Measurements from ENCODE around the gene TULP1.
"Not testable (repeated sequence)": the region's sequence is repeated elsewhere in the genome, so short reads cannot be mapped to it uniquely, and the experiment has no call there.

The TULP1 gene

DNA sequence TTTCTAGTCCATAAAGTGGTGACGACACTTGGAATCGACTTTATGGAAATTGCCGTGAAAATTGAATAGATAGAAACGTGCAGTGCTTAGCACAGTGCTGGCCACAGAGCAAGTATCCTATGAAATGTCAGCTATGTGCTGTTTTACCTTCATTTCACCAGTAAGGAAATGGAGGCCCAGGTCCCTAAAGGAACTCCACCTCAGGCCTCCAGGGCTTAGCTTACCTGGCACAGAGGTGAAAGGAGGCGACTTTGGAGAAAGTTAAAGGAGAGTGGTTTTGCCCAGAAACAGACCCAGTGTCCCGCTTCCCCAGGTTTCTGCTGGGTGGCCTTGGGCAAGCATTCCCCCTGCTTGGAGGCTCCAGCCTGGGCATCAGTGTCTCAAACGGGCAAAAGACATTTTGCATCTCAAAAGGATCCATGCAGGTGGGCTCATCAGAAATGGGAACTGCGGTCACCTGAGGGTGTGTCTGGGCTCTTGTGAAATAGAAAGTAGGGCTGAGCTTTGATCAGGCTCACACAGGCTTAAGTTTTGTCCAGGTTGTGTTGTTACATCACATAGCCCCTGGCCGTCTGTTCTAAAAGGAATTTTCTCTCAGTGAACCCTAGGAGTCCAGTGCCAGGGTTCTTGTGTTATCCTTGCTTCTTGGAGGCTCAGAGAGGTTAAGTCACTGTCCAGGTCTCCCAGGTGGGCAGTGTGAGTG, 6.8 kb upstream of the TULP1 start:
- DNase-seq: no peak

DNA sequence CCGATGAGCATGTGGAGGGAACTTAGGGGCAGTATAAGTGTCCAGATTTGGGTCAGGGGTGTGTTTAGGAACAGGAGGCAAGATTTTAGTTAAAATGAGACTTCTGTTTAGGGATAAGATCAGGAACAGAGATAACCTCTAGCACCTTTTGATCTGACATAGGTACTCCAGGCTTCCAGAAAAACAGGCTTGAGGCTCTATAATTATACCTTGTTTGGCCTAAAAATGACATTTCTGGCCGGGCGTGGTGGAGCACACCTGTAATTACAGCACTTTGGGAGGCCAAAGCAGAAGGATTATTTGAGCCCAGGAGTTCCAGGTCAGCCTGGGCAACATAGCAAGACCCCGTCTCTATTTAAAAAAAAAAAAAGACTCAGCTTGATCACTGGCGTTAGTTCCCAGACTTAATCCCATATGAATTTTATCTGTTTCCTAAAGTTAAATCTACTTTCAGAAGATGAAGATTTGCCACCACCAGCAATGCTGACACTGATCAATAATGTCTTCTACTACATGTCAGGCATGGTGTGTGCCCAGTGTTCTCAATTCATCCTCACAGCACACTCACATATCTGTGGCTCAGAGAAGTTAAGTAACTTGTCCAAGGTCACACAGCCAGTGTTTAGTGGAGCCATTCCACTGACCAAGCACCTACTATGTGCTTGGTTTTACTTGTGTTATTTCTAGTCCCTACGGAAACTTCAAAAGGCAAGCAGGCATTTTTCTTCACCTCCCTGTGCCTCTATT, 6.0 kb upstream of the TULP1 start:
- no peak for DNase-seq

DNA sequence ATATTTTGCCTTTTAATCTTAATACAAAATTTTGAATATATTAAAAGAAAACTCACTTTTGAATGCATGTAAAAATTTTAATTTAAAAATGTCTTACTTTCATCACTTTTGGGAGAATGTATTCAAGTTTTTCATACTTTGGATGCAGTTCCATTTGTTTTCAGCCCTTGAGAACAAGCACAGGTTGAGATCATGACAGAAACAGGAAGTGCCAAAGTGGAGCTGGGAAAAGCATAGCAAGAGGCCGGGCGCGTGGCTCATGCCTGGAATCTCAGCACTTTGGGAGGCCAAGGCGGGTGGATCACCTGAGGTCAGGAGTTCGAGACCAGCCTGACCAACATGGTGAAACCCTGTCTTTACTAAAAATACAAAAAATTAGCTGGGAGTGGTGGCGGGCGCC, 5.3 kb upstream of the TULP1 start:
- DNase-seq: not testable (repeated sequence)

DNA sequence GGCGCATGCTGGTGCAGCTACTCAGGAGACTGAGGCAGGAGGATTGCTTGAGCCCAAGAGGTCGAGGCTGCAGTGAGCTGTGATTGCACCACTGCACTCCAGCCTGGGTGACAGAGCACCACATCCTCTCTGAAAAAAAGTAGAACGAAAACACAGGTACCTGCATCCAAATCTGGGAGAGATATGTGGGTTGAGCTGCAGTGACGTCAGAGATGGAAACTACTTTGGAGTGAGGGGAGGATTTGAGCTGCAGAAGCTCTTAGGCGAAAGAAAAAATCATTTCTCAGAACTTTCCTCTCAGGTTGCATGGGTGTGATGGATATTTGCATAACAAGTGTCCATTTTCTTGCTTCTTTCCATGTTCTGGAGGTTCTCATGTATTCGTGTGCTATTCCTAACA, 4.0 kb upstream of the TULP1 start:
- no peak for DNase-seq

DNA sequence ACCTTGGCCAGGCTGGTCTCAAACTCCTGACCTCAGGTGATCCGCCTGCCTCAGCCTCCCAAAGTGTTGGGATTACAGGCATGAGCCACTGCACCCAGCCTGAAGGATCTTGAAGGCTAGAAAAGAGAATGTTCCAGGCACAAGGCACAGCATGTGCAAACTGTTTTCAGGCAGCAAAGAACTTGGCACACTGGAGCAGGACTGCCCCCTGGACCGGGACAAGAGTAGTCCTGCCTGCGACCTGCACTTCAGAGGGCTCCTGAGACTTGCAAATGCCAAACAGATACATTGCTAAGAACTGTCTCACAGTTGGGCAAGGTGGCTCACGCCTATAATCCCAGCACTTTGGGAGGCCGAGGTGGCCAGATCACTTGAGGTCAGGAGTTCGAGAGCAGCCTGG, 3.2 kb upstream of the TULP1 start:
- DNase-seq: not testable (repeated sequence)

DNA sequence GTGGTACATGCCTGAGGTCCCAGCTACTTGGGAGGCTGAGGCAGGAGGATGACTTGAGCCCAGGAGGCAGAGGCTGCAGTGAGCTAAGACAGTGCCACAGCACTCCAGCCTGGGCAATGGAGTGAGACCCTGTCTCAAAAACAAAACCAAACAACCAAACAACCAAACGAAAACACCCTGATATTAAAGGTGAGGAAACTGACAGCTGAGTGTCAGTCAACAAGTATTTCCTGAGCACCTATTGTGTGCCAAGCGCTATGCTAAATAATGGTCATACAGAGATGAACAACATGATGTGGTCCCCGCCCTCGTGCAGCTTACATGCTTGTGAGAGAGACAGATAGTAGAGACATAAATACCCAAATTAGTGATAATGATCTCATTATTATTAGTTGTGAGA, 1.9 kb upstream of the TULP1 start:
- no peak for DNase-seq

DNA sequence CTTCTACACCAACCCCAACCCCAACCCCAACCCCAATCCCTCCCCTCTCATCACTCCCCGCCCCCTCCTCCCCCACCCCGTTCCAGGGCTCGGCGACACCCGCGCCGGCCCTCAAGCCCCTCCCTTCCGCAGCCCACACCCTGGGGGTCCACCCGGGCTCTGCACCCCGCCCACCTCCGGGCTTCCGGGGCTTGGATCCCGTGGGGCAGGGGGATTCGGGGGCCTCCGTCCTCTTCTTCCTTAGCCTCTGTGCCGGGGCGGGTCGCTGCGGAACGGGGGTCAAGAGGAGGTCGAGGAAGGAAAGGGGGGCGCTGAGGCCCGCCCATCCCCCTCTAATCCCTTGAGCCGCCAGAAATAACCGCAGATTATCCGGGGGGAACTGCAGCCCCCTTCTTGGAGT, 690 bp downstream of the TULP1 start:
- no peak for DNase-seq

DNA sequence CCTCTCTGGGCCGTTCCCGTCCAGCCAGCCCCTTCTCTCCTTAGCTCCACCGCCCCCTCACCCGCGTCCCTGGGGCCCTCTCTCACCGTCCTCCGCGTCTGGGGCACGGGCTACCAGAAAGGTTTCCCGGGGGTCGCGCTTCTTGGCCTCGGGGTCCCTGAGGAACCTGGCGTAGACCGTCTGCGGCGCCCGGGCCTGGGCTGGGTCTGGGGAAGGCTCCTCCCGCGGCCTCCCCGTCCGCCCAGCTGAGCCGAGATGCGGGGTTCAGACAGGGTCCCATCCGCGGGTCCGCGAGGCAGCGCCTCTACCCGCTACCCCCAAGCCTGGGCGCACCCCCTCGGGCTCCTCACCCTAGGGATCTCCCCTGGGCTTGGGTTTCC, 1.1 kb downstream of the TULP1 start:
- no peak for DNase-seq

DNA sequence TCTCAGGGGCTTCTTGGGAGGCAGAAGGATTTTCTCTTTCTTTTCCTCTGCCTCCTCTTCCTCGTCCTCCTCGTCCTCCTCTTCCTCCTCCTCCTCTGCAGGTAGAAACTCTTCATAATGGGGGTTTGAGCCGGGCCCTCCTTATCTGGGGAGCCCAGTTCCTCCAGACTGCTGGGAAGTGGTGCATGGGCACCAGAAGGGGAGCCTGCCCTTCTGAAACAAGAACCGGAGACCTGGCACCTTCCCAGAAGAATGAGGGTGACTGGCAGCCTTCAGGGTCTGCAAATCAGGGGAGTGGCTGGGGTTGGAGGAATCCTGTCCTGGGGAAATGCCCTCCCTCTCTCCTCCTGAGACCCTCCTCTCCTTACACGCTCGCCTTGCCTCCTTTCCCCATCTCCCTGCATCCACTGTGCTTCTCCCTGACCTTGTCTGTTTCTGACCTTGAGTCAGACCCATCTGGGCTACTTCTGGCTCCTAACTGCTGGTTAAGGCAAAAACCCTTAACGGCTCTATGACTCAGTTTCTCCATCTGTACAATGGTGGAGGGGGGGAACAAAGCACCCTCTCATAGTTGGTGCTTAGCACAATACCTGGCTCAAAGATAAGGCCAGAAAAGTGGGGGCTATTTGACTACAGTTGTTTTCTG, 1.7 kb downstream of the TULP1 start:
- DNase-seq: no peak

DNA sequence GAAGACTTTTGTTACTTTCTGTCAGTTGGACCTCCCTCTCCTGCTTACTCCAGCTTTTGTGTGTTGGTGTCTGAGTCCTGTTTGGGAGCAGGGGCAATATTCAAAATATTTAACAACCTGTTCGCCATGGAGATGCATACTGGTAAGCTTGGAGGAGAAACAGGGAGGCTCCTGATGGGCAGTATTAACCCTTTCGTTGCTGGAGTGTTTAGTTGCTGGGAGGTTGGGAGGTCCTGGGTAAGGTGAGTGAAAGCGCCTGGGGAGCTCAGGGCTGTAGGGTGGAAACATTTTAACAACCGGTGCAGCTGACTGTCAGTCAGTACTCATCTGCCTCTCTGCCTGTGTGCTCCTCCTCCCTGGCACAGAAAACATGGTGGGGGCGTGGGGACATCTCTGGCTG, 4.2 kb downstream of the TULP1 start:
- DNase-seq: no peak

DNA sequence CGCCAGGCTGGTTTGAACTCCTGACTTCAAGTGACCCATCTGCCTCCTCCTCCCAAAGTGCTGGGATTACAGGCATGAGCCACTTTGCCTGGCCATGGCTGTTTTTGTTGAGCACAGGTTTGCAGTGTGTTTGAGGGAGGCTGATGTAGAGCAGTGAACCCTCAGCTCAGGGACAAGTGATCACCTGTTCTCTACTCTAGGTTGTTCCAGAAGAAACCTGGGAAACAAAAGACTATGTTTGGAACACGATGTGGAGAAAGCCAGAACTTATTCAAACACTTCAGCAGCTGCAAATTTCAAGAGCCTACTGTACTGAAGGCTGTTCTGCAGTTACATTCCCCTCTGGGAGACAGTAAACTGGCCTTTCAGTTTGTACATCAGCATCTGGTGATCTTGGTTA, 4.7 kb downstream of the TULP1 start:
- no peak for DNase-seq

DNA sequence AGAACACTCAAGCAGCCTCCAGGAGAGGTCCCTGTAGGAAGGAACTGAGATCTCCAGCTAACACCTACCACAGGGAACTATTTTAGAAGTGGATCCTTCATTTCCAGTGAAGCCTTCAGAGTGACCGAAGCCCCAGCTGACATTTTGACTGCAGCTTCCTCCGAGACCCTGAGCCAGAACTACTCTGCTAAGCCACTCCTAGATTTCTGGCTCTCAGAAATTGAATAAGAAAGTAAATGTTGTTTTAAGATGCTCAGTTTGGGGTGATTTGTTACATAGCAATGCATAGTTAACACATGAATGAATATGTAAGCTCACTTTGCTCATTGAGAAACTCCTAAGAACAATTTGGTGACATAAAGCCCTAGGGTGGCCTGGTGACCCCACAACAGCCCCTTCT, 5.5 kb downstream of the TULP1 start:
- no peak for DNase-seq

DNA sequence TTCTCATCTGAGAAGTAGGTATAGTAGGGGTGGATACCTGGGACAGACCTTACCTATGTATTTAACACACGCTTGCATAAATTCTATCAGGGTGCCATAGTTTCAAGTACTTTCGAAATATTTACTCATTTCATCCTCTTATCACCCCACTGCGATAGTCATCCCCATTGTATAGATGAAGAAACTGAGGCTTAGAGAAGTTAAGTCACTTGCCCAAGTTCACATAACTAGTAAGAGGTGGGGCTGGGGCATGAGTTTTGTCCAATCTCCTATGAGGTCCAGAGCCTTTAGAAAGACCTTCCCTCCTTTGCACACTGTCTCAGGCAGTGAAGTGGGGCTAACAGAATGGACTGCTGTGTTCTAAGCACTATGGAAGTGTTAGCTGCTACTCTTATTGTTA, 6.2 kb downstream of the TULP1 start:
- DNase-seq: no peak

DNA sequence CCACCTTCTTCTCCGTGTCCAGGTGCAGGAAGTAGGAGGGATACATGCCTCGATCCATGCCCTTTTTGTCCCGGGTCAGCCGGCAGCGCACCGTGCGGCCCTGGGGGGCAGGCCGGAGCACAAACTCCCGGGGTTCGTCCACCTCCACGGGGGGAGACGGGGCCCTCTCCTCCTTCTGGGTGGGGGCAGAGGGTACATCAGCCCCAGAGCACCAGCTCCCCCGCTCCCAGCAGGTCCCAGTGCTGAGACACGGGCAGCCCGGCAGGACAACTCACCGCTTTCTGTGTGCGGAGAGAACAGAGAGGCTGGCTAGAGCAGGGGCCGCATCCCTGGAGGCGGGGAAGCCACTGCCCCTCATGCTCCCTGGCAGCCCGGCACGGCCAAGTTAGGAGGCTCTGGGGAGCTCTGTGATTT, 6.7 kb downstream of the TULP1 start:
- DNase-seq: no peak

DNA sequence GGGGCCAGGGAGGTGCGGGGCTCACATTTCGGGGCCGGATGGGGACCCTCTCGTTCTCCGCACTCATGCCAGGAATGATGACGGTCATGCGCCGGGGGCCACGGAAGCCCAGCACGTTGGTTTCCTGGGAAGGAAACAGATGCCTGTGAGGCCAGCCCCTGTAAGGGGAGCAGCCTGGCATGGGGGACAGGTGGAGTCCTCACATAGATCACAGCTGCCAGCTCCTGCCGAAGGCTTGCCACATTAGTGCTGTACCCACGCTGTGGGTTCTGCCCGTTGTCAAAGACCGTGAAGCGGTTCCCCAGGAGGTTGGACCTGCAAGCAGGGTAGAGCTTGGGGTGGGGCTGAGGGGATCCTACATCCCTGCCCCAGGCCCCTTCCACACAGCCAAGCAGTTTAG, 9.2 kb downstream of the TULP1 start:
- no peak for DNase-seq

DNA sequence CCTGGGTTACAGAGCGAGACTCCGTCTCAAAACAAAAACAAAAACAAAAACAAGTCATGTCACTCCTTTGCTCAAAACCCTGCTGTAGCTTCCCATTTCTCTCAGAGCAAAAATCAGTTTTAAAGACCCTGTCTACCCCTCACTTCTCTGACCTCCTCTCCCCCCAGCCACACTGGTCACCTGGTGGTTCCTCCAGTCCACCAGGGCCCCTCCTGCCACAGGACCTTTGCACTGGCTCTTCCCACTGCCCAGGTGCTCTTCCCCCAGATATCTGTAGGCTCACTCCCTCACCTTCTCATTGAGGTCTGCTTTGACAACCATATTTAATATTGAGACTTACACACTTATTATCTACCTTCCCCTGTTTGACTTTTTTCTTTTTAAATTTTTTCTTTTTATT, 10.9 kb downstream of the TULP1 start:
- DNase-seq: no peak

DNA sequence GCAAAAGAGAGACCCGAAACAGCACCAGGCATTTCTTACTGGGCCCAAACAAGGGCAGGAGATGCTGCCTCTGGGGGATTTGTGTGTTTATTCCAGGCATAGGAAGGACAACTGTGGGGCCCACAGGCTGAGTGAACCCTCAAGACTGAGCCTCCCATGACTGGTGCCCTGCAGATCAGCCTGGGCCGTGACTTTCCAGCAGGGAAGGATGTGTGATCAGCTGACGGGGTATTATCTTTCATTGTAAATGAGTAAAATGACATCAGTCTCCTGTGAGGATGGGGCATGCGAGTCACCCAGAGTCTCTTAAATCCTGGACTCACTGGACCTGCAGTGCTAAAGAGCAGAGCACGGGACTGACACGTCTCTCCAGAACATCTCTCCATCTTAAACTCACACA, 11.9 kb downstream of the TULP1 start:
- no peak for DNase-seq

DNA sequence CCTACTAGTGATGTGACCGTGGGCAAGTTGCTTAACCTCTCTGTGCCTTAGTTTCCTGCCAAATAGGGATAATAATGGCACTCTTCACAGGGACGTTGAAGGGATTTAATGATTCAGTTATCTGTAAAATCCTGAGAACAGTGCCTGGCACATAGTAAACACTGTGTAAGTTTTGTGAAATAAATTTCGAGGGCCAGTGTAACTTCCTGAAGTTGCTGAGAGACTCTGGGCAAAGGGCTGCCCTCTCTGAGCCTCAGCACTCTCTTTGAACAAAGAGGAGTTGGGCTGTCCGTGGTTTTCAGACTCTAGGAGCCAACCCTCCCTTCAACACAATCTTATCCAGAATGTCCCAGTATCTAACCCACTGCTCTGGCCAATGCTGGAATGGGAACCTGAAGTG, 13.3 kb downstream of the TULP1 start:
- no peak for DNase-seq

DNA sequence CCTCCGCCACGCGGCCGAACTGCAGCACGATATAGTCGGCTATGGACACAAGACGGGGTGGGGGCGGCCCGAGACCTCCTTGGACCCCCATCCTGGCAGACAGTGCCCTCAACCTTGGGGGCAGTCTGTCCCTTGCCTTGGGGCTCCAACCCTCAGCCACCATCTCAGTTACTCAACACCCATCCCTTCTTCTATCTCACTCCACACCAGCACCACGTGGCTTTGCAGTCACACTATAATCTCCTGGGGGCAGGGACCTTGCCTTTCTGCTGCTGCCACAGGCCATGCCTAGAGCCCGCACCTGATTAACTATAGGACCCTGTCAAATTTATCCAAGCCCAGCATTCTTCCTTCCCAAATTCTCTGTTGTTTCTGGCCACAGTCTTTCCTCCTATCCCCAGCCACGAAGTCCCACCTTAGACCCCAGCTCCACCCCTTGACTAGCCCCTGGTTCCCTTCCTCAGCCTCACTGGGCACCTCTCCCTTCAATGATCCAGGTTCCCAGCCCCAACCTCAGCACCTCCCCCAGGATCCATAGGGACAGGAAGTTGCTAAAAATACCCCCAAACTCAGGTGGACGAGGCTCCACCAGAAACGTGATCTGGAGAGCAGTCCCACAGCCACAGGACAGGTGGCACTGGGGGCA, 14.2 kb downstream of the TULP1 start:
- no peak for DNase-seq

DNA sequence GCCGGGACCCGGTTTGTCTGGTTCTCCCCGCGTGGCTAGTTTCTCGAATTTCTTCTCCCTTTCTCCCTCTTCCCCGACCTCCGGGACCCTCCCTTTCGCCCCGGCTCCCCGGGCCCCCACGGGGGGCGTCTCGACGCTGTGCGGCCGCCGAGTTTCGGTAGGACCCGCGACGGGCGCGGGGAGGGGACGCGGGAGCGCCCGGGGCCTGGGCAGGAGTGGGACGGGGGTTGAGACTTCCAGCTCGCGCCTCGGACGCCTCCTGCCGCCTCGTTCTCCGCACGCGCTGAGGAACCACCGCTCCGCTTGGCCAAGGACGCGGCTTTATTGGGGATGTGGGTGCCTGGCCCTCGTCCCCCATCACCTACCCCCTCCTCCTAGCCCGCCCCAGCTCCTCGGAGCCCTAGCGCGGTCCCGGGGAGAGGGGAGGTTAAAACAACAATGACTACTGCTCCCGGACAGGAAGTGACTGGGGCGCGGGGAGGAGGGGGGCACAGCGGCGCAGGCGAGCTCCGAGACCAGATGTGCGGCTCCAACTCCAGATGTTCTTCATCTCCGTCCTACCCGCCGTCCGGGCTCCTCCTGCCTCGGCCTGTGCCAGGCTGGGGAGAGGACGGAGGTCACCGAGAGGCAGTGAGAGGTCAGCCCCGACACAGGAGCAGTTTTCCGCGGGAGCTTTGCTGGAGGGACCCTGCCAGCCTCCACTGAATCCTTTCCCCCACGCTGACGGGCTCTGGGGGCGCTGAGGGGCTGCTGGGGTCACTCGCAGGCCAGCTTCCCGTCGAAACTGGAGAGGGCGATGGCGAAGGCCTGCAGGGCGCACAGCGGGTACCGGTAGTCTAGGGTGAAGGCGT, 14.9 kb downstream of the TULP1 start:
- no peak for DNase-seq

DNA sequence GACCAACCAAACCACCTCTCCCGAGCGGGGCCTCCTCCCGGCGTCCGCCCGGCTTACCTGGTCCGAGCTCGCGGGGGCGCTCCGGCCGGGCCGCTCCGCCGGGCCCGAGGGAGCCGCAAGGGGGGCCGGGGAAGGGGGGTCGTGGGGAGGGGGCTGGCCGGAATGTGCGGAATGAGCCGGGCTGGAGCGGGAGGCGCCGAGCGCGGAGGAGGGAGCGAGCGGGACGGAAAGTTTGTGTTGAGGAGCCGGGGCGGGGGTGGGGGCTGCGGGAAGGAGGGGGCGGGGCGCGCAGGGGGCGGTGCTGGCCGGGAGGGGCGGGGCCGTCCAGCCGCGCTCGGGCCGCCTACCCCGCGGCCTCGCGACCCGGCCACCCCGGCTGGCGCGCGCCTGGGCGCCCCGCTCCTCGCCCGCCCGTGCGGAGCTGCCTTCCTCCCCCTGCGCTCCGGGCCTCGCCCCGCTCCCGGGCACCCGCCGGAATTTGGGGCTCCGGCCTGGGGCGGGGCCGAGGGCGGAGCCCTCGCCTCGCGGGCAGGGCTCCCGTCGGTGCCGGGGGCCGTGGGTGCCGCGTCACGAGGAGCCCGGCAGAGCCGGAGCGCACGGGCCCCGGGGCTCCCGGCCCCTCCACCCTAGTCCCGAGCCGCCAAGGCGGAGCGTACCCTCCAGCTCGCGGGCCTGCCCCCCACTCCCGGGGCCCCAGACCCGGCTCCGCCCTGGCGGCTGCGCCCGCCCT, 15.7 kb downstream of the TULP1 start, which contains the start of gene TEAD3:
Gene TEAD3 (minus strand): TSS at position 239 of the 730 bp plus-strand sequence.
- DNase-seq: no peak
